HepG2 (cell line): ENCODE results near the gene NRN1L. TPM values are rescaled to one million over a fixed set of nuclear protein-coding genes. Genes with fewer than 3 reads are reported as not detected.

Experiments used
- ARNT2 ChIP-seq: sonication (generic); formaldehyde crosslinking; IDR thresholded peaks from 2 replicates; pipeline ENCODE4 v1.8.0; 2022; ENCODE audit warnings: mild to moderate bottlenecking, low read depth, missing genetic modification reagents, moderate library complexity
- ERF ChIP-seq: IDR thresholded peaks from 2 replicates; pipeline ENCODE4 v1.6.1; 2018; ENCODE audit warnings: missing biosample characterization, missing genetic modification reagents
- FLYWCH1 ChIP-seq: sonication (generic); formaldehyde crosslinking; IDR thresholded peaks from 2 replicates; pipeline ENCODE4 v1.8.1; 2023; ENCODE audit warnings: mild to moderate bottlenecking, missing genetic modification reagents
- HNRNPK ChIP-seq: fragments of 200-400 bp; formaldehyde crosslinking; IDR thresholded peaks from 2 replicates; pipeline ENCODE4 v1.6.1; 2018; ENCODE audit warnings: low read length, low read depth, moderate library complexity, mild to moderate bottlenecking; ENCODE audit not compliant: poor library complexity, severe bottlenecking
- HOXA3 ChIP-seq: sonication (generic); formaldehyde crosslinking; IDR thresholded peaks from 2 replicates; pipeline ENCODE4 v1.5.0; 2020; ENCODE audit warnings: missing genetic modification reagents
- IKZF1 ChIP-seq: fragments of 450-650 bp; IDR thresholded peaks from 2 replicates; pipeline ENCODE4 v1.7.1; 2016
- MAFG ChIP-seq: sonication (generic); formaldehyde crosslinking; IDR thresholded peaks from 2 replicates; pipeline ENCODE4 v1.5.1; 2020; ENCODE audit warnings: mild to moderate bottlenecking, missing genetic modification reagents
- MEIS2 ChIP-seq: sonication (generic); formaldehyde crosslinking; IDR thresholded peaks from 2 replicates; pipeline ENCODE4 v1.9.0; 2021; ENCODE audit warnings: mild to moderate bottlenecking, missing genetic modification reagents
- ONECUT2 ChIP-seq: sonication (generic); formaldehyde crosslinking; IDR thresholded peaks from 2 replicates; pipeline ENCODE4 v1.4.0; 2020; ENCODE audit warnings: missing genetic modification reagents
- PHF5A ChIP-seq: IDR thresholded peaks from one replicate; pipeline ENCODE4 v1.6.1; 2018; ENCODE audit warnings: low read depth, missing genetic modification reagents; ENCODE audit not compliant: unreplicated experiment
- RAD21 ChIP-seq: fragments of 450-650 bp; formaldehyde crosslinking; IDR thresholded peaks from 2 replicates; pipeline ENCODE4 v1.5.0; 2020; ENCODE audit warnings: mild to moderate bottlenecking
- SIN3B ChIP-seq: fragments of 150-350 bp; IDR thresholded peaks from 2 replicates; pipeline ENCODE4 v1.6.1; 2014; ENCODE audit warnings: low read length
- SMYD3 ChIP-seq: sonication (generic); formaldehyde crosslinking; IDR thresholded peaks from 2 replicates; pipeline ENCODE4 v1.8.1; 2023; ENCODE audit warnings: mild to moderate bottlenecking, missing genetic modification reagents
- SNAI1 ChIP-seq: sonication (generic); formaldehyde crosslinking; IDR thresholded peaks from 2 replicates; pipeline ENCODE4 v1.5.0; 2020; ENCODE audit warnings: mild to moderate bottlenecking, missing genetic modification reagents, borderline replicate concordance
- SP1 ChIP-seq, 2 experiments: fragments of 450-650 bp in 1 of 2; sonication (generic) in 1 of 2; formaldehyde crosslinking in 1 of 2; IDR thresholded peaks; 2 replicates each; pipeline versions ENCODE4 v1.4.0 to v1.6.1; 2016 to 2020; ENCODE audit warnings: missing genetic modification reagents in 1 of 2
- STAG1 ChIP-seq: sonication (generic); formaldehyde crosslinking; IDR thresholded peaks from 2 replicates; pipeline ENCODE4 v1.4.0; 2020; ENCODE audit warnings: missing genetic modification reagents
- TAF1 ChIP-seq: sonication (generic); formaldehyde crosslinking; IDR thresholded peaks from 2 replicates; pipeline ENCODE4 v1.4.0; 2020; ENCODE audit warnings: missing genetic modification reagents
- TCF7L2 ChIP-seq: IDR thresholded peaks from 2 replicates; pipeline ENCODE4 v1.6.1; 2011; ENCODE audit warnings: mild to moderate bottlenecking, low read depth, low read length, moderate library complexity
- U2AF2 ChIP-seq: fragments of 200-400 bp; formaldehyde crosslinking; IDR thresholded peaks from 2 replicates; pipeline ENCODE4 v1.6.1; 2017; ENCODE audit warnings: low read depth, mild to moderate bottlenecking, low read length
- XRCC5 ChIP-seq: fragments of 200-400 bp; formaldehyde crosslinking; optimal IDR thresholded peaks from 2 replicates; pipeline ENCODE3; 2017; ENCODE audit warnings: mild to moderate bottlenecking, low read length
- ZEB1 ChIP-seq: IDR thresholded peaks from 2 replicates; pipeline ENCODE4 v1.6.1; 2012; ENCODE audit warnings: mild to moderate bottlenecking, low read depth, inconsistent platforms; ENCODE audit not compliant: insufficient replicate concordance
- ZNF207 ChIP-seq: fragments of 450-650 bp; IDR thresholded peaks from 2 replicates; pipeline ENCODE4 v1.6.1; 2016; ENCODE audit warnings: antibody characterized with exemption, borderline replicate concordance
- ZNF350 ChIP-seq: sonication (generic); formaldehyde crosslinking; IDR thresholded peaks from 2 replicates; pipeline ENCODE4 v1.4.0; 2020; ENCODE audit warnings: mild to moderate bottlenecking, low read depth, missing genetic modification reagents, borderline replicate concordance
- ZNF570 ChIP-seq: sonication (generic); formaldehyde crosslinking; IDR thresholded peaks from 2 replicates; pipeline ENCODE4 v1.4.0; 2020; ENCODE audit warnings: mild to moderate bottlenecking, missing genetic modification reagents, borderline replicate concordance
- ZNF605 ChIP-seq: sonication (generic); formaldehyde crosslinking; IDR thresholded peaks from 2 replicates; pipeline ENCODE4 v1.8.0; 2022; ENCODE audit warnings: mild to moderate bottlenecking, missing genetic modification reagents
- ZNF678 ChIP-seq: sonication (generic); formaldehyde crosslinking; IDR thresholded peaks from 2 replicates; pipeline ENCODE4 v1.4.0; 2020; ENCODE audit warnings: mild to moderate bottlenecking, missing genetic modification reagents
- ZNF782 ChIP-seq: sonication (generic); formaldehyde crosslinking; IDR thresholded peaks from 2 replicates; pipeline ENCODE4 v1.4.0; 2020; ENCODE audit warnings: missing genetic modification reagents, mild to moderate bottlenecking, borderline replicate concordance
- ZNF839 ChIP-seq: sonication (generic); formaldehyde crosslinking; IDR thresholded peaks from 2 replicates; pipeline ENCODE4 v1.4.0; 2020; ENCODE audit warnings: missing genetic modification reagents, mild to moderate bottlenecking, borderline replicate concordance
- ZSCAN25 ChIP-seq: sonication (generic); formaldehyde crosslinking; IDR thresholded peaks from 2 replicates; pipeline ENCODE4 v1.8.0; 2022; ENCODE audit warnings: mild to moderate bottlenecking, missing genetic modification reagents
- polyA plus RNA-seq, 8 experiments: library from polyadenylated mRNA; depleted of rRNA in 3 of 8; stranded (reverse) in 7 of 8; unstranded in 1 of 8; fragments of >200 nt; fragmentation: Illumina TruSeq in 4 of 8; extraction: Trizol in 4 of 8; gene quantifications; 2 replicates each; pipeline versions ENCODE4 v1.2.1 to v1.2.3, GENCODE V29; 2011 to 2016; ENCODE audit warnings: low read depth in 4 of 8, missing spikeins in 1 of 8, mixed read lengths in 1 of 8; ENCODE audit not compliant: insufficient read depth in 1 of 8
- total RNA-seq, 5 experiments: library from RNA; depleted of rRNA; stranded (reverse); fragments of >200 nt; fragmentation: Illumina TruSeq; extraction: Trizol; gene quantifications; 2 replicates each; pipeline ENCODE4 v1.2.3, GENCODE V29; 2016; ENCODE audit warnings: low read depth in 1 of 5
- TF ChIP-seq, protein P1 (sequence below): IDR thresholded peaks from 2 replicates; pipeline ENCODE4 v1.6.1; 2012; ENCODE audit warnings: low read length, improper control_type of control experiment

NRN1L gene
- total and polyA plus RNA-seq, 2 of the 13 experiments (the other 11 are each of a cell fraction or from before 2014, with no cell fraction given), result 0.53 to 1.2 TPM

DNA sequence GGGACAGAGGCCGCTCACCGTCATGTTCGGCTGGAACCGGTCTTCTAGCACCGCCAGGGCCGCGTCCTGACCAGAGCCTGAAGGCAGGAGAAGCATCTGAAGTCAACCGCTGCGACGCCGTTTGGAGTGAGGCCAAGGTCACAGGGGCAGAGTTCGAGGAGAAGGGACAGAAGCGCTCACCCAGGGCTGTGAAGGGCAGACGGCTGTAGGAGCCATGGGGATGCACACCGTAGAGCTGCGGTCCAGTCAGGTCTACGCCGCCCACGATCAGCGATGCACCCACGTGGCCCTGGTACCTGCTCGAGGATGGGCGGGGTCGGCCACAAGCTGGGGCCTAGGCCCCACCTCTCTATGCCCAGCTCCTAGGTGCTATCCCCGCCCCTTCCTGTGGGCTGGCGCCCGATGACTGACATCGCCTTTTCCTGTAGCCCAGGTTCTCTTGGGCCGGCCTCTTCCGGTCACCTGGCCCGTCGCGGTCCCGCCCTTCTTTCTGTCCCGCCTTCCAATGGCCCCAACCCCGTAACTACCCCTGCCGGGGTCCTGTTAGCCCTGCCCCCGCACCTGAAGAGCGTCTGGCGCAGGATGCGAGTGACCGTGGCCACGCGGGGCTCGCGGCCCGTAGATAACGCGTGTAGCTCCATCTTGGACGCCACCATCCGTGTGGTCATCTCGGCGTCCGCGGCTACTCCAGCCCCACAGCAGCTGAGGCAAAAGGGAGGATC is 50.9 kb downstream of the NRN1L start (continued):
- no peak for TF ChIP-seq MAFG (CRISPR knock-in tag)
- TF ChIP-seq ZNF207, result no peak
- TF ChIP-seq ONECUT2 (CRISPR knock-in tag), result no peak
- TF ChIP-seq ZNF782 (CRISPR knock-in tag), result peak; percentile 80; the same call in 1 of the 2 replicates
- TF ChIP-seq U2AF2, result no peak
- peak; percentile 63; the same call in 1 of the 2 replicates for TF ChIP-seq SIN3B
- TF ChIP-seq STAG1 (CRISPR knock-in tag), result peak; percentile 32; the same call in 1 of the 2 replicates
- no peak; the same call in 1 of the 2 replicates for TF ChIP-seq ZNF570
- peak; percentile 64 for TF ChIP-seq HOXA3 (CRISPR knock-in tag)
- TF ChIP-seq SNAI1 (CRISPR knock-in tag), result peak; percentile 93; the same call in 1 of the 2 replicates
- TF ChIP-seq, protein P1, sequence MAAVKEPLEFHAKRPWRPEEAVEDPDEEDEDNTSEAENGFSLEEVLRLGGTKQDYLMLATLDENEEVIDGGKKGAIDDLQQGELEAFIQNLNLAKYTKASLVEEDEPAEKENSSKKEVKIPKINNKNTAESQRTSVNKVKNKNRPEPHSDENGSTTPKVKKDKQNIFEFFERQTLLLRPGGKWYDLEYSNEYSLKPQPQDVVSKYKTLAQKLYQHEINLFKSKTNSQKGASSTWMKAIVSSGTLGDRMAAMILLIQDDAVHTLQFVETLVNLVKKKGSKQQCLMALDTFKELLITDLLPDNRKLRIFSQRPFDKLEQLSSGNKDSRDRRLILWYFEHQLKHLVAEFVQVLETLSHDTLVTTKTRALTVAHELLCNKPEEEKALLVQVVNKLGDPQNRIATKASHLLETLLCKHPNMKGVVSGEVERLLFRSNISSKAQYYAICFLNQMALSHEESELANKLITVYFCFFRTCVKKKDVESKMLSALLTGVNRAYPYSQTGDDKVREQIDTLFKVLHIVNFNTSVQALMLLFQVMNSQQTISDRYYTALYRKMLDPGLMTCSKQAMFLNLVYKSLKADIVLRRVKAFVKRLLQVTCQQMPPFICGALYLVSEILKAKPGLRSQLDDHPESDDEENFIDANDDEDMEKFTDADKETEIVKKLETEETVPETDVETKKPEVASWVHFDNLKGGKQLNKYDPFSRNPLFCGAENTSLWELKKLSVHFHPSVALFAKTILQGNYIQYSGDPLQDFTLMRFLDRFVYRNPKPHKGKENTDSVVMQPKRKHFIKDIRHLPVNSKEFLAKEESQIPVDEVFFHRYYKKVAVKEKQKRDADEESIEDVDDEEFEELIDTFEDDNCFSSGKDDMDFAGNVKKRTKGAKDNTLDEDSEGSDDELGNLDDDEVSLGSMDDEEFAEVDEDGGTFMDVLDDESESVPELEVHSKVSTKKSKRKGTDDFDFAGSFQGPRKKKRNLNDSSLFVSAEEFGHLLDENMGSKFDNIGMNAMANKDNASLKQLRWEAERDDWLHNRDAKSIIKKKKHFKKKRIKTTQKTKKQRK, result no peak
- TF ChIP-seq TAF1 (CRISPR knock-in tag), result peak; percentile 97
- peak; percentile 51 for TF ChIP-seq PHF5A (CRISPR knock-in tag)
- peak; percentile 65; the same call in 1 of the 2 replicates for TF ChIP-seq ARNT2 (CRISPR knock-in tag)
- peak; percentile 78 for TF ChIP-seq XRCC5
- TF ChIP-seq SP1 (IDR thresholded peaks at IDR 0.05), result no peak
- peak; percentile 61; the same call in 1 of the 2 replicates for TF ChIP-seq SP1 (CRISPR knock-in tag; IDR thresholded peaks at IDR 0.05)
- TF ChIP-seq FLYWCH1 (CRISPR knock-in tag), result no peak
- TF ChIP-seq ZEB1, result no peak
- TF ChIP-seq TCF7L2, result no peak
- TF ChIP-seq ZNF350 (CRISPR knock-in tag), result peak; percentile 83; the same call in 1 of the 2 replicates
- TF ChIP-seq ERF (CRISPR knock-in tag), result peak; percentile 91
- TF ChIP-seq IKZF1, result no peak
- TF ChIP-seq MEIS2 (CRISPR knock-in tag), result peak; percentile 52
- TF ChIP-seq SMYD3 (CRISPR knock-in tag), result peak; percentile 42; the same call in 1 of the 2 replicates
- TF ChIP-seq ZNF605, result peak; percentile 91
- TF ChIP-seq ZNF839 (CRISPR knock-in tag), result peak; percentile 26; the same call in 1 of the 2 replicates
- peak; percentile 70; the same call in 1 of the 2 replicates for TF ChIP-seq ZSCAN25 (CRISPR knock-in tag)
- TF ChIP-seq RAD21, result peak; percentile 34; the same call in 1 of the 2 replicates
- peak; percentile 91 for TF ChIP-seq HNRNPK
- TF ChIP-seq ZNF678 (CRISPR knock-in tag), result peak; percentile 93; the same call in 1 of the 2 replicates
